Gastroesophageal sphincter (tissue), 4 donors: ENCODE measurements around the gene CUX1. TPM values are rescaled to one million over a fixed set of nuclear protein-coding genes. Genes with fewer than 3 reads are reported as not detected.

ENCODE experiments used
- ATAC-seq: fragments of 150-250 bp; one replicate; pipeline ENCODE4 v1.9.1; 2016; ENCODE audit warnings: mild to moderate bottlenecking, moderate library complexity
- H3K27ac ChIP-seq, 4 donors: fragments of 200-600 bp; sonication (generic) in 3 of 4; 1 replicate in 3 of 4; 2 replicates in 1 of 4; pipeline ENCODE4 v1.5.1; 2016 to 2019
- H3K27me3 ChIP-seq: fragments of 200-600 bp; sonication (generic); one replicate; pipeline ENCODE4 v1.5.1; 2019
- H3K36me3 ChIP-seq, 2 donors: fragments of 200-600 bp; sonication (generic); one replicate each; pipeline ENCODE4 v1.5.1; 2019; ENCODE audit warnings: control low read depth in 1 of 2
- H3K4me1 ChIP-seq, 3 donors: fragments of 200-600 bp; sonication (generic); 1 replicate in 2 of 3; 2 replicates in 1 of 3; pipeline ENCODE4 v1.5.1; 2016 to 2019; ENCODE audit warnings: control low read depth in 2 of 3
- H3K4me3 ChIP-seq, 2 donors: fragments of 200-600 bp; sonication (generic); one replicate each; pipeline ENCODE4 v1.5.1; 2019; ENCODE audit warnings: mild to moderate bottlenecking in 1 of 2, moderate library complexity in 1 of 2
- H3K9me3 ChIP-seq, 3 donors: fragments of 200-600 bp; sonication (generic); one replicate each; pipeline ENCODE4 v1.5.1; 2017 to 2019; ENCODE audit warnings: control low read depth in 2 of 3
- CTCF ChIP-seq, 4 experiments: fragments of 200-600 bp in 2 of 4; fragments of 450-650 bp in 2 of 4; sonication (generic) in 1 of 4; IDR thresholded peaks; one replicate each; pipeline ENCODE4 v1.5.1; 2017 to 2019; ENCODE audit warnings: antibody characterized with exemption in 4 of 4, mild to moderate bottlenecking in 2 of 4, moderate library complexity in 2 of 4
- EP300 ChIP-seq: sonication (generic); formaldehyde crosslinking; IDR thresholded peaks from one replicate; pipeline ENCODE4 v1.6.1; 2017; ENCODE audit warnings: antibody characterized with exemption, mild to moderate bottlenecking
- POLR2A ChIP-seq, 2 donors: fragments of 450-650 bp; IDR thresholded peaks; one replicate each; pipeline ENCODE4 v1.6.1; 2017; ENCODE audit warnings: antibody characterized with exemption in 2 of 2, mild to moderate bottlenecking in 2 of 2, moderate library complexity in 1 of 2
- POLR2AphosphoS5 ChIP-seq: sonication (generic); formaldehyde crosslinking; IDR thresholded peaks from one replicate; pipeline ENCODE4 v1.6.1; 2017; ENCODE audit warnings: antibody characterized with exemption
- WGBS, 2 donors: methylation state at CpG; one replicate each; pipeline ENCODE4 v1.1.5; 2018; ENCODE audit warnings: low coverage in 1 of 2; 5-methylcytosine and 5-hydroxymethylcytosine counted together
- total RNA-seq, 4 donors: library from RNA; depleted of rRNA; stranded (reverse); fragments of >200 nt; gene quantifications; one replicate each; pipeline ENCODE4 v1.1.0, GENCODE V29; 2016

The CUX1 gene
- total RNA-seq, 4 donors from 2014 or later: 84.4 to 134 (median 110) TPM

GRCh38 chr7:102294589-102294988, 477.2 kb downstream of the CUX1 start:
- 100% methylated on average over 1 of the region's 3 CpGs; no CpG with 5 or more reads in 1 of the 2 donors for WGBS, 2 donors
- H3K9me3 ChIP-seq: no peaks in the 10 kb centered on the region
- peaks cover 51% of the 10 kb centered on the region for H3K27me3 ChIP-seq
- H3K36me3 ChIP-seq: no peaks in the 10 kb centered on the region
- H3K4me1 ChIP-seq: peaks cover 0 to 5% (median 0%) of the 10 kb centered on the region in 3 donors
- no peak overlapping the region for H3K4me3 ChIP-seq
- H3K27ac ChIP-seq: no peak overlapping the region
- no peak for TF ChIP-seq CTCF (IDR thresholded peaks at IDR 0.05)
- TF ChIP-seq EP300: no peak
- TF ChIP-seq POLR2AphosphoS5: no peak
- no peak for TF ChIP-seq POLR2A (IDR thresholded peaks at IDR 0.05)
- ATAC-seq: no peak

GRCh38 chr7:102295346-102296178, 478.1 kb downstream of the CUX1 start:
- no peak for ATAC-seq
- Histone ChIP-seq H3K9me3 (no peaks in the 10 kb centered on the region), H3K27ac (no peak overlapping the region), H3K4me1 (peaks cover 0 to 11% (median 0%) of the 10 kb centered on the region in 3 donors), H3K36me3 (no peaks in the 10 kb centered on the region), H3K4me3 (no peak overlapping the region), H3K27me3 (peaks cover 61% of the 10 kb centered on the region)
- no peak for TF ChIP-seq POLR2A (IDR thresholded peaks at IDR 0.05)
- TF ChIP-seq POLR2AphosphoS5: no peak
- no peak for TF ChIP-seq CTCF (IDR thresholded peaks at IDR 0.05)
- no peak for TF ChIP-seq EP300
- 85 to 89% methylated on average over 2 to 5 of the region's 12 CpGs for WGBS, 2 donors

- Histone ChIP-seq H3K4me3 (no peak overlapping the region), H3K36me3 (no peaks in the 10 kb centered on the region), H3K27me3 (peaks cover 63% of the 10 kb centered on the region), H3K4me1 (peaks cover 0 to 16% (median 0%) of the 10 kb centered on the region in 3 donors), H3K27ac (no peak overlapping the region), H3K9me3 (peaks cover 0 to 4% (median 0%) of the 10 kb centered on the region in 3 donors)
- TF ChIP-seq POLR2A (IDR thresholded peaks at IDR 0.05) (no peak), EP300 (no peak), POLR2AphosphoS5 (no peak), CTCF (IDR thresholded peaks at IDR 0.05) (no peak)
- 73 to 83% methylated on average over 1 to 3 of the region's 6 CpGs for WGBS, 2 donors
- no peak for ATAC-seq
Observed at GRCh38 chr7:102296179-102296438, 478.7 kb downstream of the CUX1 start.

- TF ChIP-seq CTCF (IDR thresholded peaks at IDR 0.05): no peak
- no peak for TF ChIP-seq EP300
- TF ChIP-seq POLR2AphosphoS5: no peak
- TF ChIP-seq POLR2A (IDR thresholded peaks at IDR 0.05): no peak
- H3K36me3 ChIP-seq: no peaks in the 10 kb centered on the region
- peaks cover 61% of the 10 kb centered on the region for H3K27me3 ChIP-seq
- no peak overlapping the region for H3K27ac ChIP-seq
- WGBS, 2 donors: 88 to 97% methylated on average over 6 to 7 of the region's 7 CpGs
- H3K4me1 ChIP-seq: peaks cover 0 to 16% (median 0%) of the 10 kb centered on the region in 3 donors
- H3K4me3 ChIP-seq: no peak overlapping the region
- H3K9me3 ChIP-seq: peaks cover 0 to 4% (median 0%) of the 10 kb centered on the region in 3 donors
- no peak for ATAC-seq
Observed at GRCh38 chr7:102296514-102296913, 479.1 kb downstream of the CUX1 start.
